ENCODE data around the gene HIVEP3.

HIVEP3 gene

DNA sequence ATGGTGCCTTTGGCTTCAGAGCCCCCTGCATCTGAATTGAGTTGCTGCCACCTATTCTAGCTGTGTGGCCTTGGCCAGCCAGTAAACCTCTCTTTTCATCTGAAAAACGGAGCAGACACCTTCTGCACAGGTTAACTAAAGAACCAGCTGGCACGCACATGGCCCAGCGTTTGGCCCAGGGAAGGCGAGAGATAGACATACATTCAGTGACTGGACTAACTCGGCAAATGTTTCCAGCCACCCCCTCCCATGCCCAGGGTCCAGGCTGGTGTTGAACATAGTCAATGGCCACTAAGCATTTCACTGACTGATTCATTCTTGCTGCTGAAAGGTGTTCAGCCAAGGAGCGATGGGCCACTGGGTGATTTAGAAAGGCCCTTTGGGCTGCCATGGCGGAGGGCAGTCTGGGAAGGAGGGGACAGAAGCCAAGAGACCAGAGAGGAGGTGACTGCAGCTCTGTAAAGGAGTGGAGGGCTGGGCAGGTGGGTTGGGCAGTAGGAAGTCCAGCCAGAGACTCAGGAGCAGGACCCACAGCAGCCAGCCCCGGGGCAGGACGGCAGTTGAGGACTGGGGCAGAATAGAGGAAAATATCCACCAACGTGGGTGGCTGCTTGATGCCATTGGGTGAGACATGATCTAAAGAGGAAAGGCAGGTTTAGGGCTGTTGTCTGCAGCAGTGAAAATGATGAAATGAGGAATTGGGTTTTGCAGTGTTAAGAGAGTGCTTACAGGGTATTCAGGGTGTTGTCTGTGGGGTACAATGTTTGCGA, 184.3 kb downstream of the HIVEP3 start:
- no peaks in the 10 kb centered on the region for H3K9me3 ChIP-seq (ENCODE audit: low read length)
- peaks cover 12% of the 10 kb centered on the region for H3K4me1 ChIP-seq (ENCODE audit: insufficient read depth, low read length)
- no peaks in the 10 kb centered on the region for H3K36me3 ChIP-seq (ENCODE audit: insufficient read depth, low read length)
- no peaks in the 10 kb centered on the region for H3K27me3 ChIP-seq (ENCODE audit: insufficient read depth, low read length)
- no peak overlapping the region for H2AFZ ChIP-seq (ENCODE audit: low read depth, low read length)
- no peak overlapping the region for H3K4me3 ChIP-seq (ENCODE audit: low read length)

DNA sequence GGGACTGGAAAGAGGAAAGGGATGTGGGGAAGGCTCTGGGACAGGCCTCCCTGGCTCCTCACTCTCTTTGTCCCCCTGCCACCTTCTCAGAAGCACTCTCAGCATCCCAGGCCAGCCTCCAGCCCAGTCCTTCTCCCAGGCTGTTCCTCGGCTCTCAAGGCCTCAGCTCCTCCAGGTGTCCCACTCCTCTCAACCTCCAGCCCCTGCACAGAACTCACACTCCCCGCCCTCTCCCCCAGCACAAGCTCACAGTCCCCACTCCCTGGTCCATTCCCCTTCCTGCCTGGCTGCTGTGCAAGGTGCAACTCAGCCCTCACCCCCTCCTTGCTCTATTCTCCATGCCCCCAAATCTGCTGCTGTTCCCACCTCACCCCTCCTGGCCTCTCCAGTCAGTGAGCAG, 185.0 kb downstream of the HIVEP3 start:
- H3K27me3 ChIP-seq (ENCODE audit: insufficient read depth, low read length), result no peaks in the 10 kb centered on the region
- no peaks in the 10 kb centered on the region for H3K9me3 ChIP-seq (ENCODE audit: low read length)
- no peaks in the 10 kb centered on the region for H3K36me3 ChIP-seq (ENCODE audit: insufficient read depth, low read length)
- no peak overlapping the region for H3K4me3 ChIP-seq (ENCODE audit: low read length)
- H2AFZ ChIP-seq (ENCODE audit: low read depth, low read length), result no peak overlapping the region
- H3K4me1 ChIP-seq (ENCODE audit: insufficient read depth, low read length), result peaks cover 12% of the 10 kb centered on the region

DNA sequence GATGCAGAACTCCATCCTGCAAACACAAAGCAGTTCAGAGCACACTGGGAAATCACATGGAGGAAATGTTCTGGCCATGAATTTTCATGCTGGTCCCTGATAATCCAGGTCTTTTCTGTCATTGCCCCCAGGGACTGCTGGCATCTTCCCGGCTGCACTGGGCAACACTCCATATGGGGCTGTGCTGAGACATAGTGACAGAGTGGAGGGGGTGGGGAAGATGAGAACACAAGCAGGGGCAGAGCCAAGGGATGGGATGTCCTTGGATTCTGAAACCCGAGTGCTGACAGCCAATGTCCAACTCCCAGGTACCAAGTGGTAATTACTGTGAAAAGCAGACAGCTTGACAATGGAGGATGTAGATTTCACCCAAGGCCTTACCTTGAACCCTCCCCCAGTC, 185.7 kb downstream of the HIVEP3 start:
- peaks cover 12% of the 10 kb centered on the region for H3K4me1 ChIP-seq (ENCODE audit: insufficient read depth, low read length)
- no peaks in the 10 kb centered on the region for H3K36me3 ChIP-seq (ENCODE audit: insufficient read depth, low read length)
- no peak overlapping the region for H2AFZ ChIP-seq (ENCODE audit: low read depth, low read length)
- H3K4me3 ChIP-seq (ENCODE audit: low read length), result no peak overlapping the region
- no peaks in the 10 kb centered on the region for H3K27me3 ChIP-seq (ENCODE audit: insufficient read depth, low read length)
- no peaks in the 10 kb centered on the region for H3K9me3 ChIP-seq (ENCODE audit: low read length)

DNA sequence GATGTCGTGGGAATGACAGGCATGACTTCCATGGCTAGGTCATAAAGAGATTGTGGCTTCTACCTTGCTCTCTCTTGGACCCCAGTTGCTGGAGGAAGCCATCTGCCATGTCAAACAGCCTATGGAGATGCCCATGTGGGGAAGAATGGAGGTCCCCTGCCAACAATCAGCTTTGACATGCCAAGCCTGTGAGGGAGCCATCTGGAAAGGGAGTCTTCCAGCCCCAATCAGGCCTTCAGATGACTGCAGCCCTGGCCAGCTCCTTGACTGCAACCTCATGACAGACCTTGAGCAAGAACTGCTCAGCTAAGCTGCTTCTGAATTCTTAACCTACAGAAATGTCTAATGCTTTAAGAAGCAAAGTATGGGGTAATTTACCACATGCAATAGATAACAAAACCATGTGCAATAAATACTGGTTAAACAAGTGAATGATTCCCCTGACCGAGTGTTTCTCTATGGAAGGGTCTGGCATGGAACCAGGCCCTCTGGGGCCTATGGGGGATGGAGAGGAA, 187.1 kb downstream of the HIVEP3 start:
- H2AFZ ChIP-seq (ENCODE audit: low read depth, low read length), result no peak overlapping the region
- H3K27me3 ChIP-seq (ENCODE audit: insufficient read depth, low read length), result no peaks in the 10 kb centered on the region

DNA sequence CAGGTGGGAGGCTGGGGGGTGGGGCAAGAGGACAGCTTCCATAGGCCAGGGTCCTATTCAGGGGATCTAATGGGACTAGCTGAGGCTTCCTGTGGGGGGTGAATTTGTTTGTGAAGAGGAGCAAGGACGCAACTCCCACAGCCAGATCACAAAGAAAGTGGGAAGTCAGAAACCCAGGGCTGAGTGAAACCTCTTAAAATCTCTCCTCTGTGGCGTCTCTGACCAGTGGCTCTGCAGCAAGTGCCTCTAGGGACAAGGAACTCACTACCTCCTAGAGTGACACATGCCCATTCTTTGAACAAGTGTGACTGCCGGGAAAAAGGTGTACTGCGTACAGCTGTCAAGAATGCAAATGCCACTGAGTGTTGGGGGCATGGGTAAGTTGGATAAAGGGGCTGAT, 187.9 kb downstream of the HIVEP3 start:
- Histone ChIP-seq H3K27me3 (ENCODE audit: insufficient read depth, low read length) (no peaks in the 10 kb centered on the region), H3K9me3 (ENCODE audit: low read length) (no peaks in the 10 kb centered on the region), H3K36me3 (ENCODE audit: insufficient read depth, low read length) (no peaks in the 10 kb centered on the region), H3K4me3 (ENCODE audit: low read length) (no peak overlapping the region), H3K4me1 (ENCODE audit: insufficient read depth, low read length) (peaks cover 8% of the 10 kb centered on the region), H2AFZ (ENCODE audit: low read depth, low read length) (no peak overlapping the region)

More for the DNA sequence above, 187.1 kb downstream of the HIVEP3 start:
- H3K4me1 ChIP-seq (ENCODE audit: insufficient read depth, low read length), result peaks cover 12% of the 10 kb centered on the region
- H3K36me3 ChIP-seq (ENCODE audit: insufficient read depth, low read length), result no peaks in the 10 kb centered on the region
- no peaks in the 10 kb centered on the region for H3K9me3 ChIP-seq (ENCODE audit: low read length)
- no peak overlapping the region for H3K4me3 ChIP-seq (ENCODE audit: low read length)

DNA sequence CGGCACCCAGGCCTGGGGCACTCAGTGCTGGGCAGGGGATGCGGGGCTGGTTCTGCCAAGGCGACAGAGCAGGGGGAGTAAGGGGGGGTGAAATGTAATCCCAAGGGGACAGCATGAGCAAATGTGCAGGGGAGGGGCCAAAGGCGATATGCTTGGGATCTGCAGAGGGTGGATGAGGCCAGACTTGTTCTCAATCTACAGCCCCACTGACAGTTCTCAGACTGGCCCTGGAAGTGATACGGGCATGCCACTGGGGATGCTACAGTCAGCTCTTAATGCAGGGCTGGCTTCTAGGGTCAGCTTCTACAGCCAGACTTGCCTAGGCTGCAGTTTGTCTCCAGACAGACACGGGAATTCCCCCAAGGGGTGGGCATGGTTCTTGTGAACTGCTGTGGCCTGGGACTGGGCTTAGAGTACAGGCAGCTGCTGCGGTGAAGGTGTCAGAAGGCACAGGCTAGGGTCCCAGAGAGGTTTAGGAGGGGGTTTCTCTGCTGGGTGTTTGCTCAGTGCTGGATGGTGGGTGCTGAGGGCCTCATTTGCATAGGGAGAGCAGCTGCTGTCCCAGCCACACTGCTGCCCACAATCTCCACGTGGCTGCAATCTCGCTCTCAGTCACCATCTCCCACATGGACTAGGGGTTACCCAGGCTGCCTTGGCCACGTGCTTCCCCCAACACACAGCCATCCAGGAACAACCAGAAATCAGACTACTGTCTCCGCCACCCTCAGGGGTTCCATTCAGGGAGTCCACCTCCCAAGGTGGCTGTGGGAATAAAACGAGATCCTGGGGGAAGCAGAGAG, 190.1 kb downstream of the HIVEP3 start:
- no peak overlapping the region for H3K4me3 ChIP-seq (ENCODE audit: low read length)
- H2AFZ ChIP-seq (ENCODE audit: low read depth, low read length), result no peak overlapping the region
- no peaks in the 10 kb centered on the region for H3K4me1 ChIP-seq (ENCODE audit: insufficient read depth, low read length)
- H3K9me3 ChIP-seq (ENCODE audit: low read length), result no peaks in the 10 kb centered on the region
- no peaks in the 10 kb centered on the region for H3K36me3 ChIP-seq (ENCODE audit: insufficient read depth, low read length)
- H3K27me3 ChIP-seq (ENCODE audit: insufficient read depth, low read length), result no peaks in the 10 kb centered on the region

DNA sequence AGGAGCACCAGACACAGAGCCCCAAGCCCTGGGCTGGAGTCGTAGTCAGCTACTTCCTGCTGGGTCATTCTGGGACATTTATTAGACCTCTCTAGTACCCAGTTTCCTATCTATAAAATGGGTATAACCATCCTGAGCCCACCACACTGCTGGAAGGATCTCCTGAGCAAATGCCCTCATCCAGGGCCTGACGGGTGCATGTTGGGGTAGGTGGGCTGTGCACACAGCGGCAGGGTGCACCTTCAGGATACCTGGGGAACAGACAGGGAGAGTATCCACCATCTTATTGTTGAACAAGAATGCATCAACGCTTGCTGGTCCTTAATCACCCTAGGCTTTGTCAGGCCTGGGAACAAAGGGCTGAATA, 191.0 kb downstream of the HIVEP3 start:
- Histone ChIP-seq H3K4me1 (ENCODE audit: insufficient read depth, low read length) (no peaks in the 10 kb centered on the region), H3K9me3 (ENCODE audit: low read length) (no peaks in the 10 kb centered on the region), H3K27me3 (ENCODE audit: insufficient read depth, low read length) (no peaks in the 10 kb centered on the region), H3K4me3 (ENCODE audit: low read length) (no peak overlapping the region), H2AFZ (ENCODE audit: low read depth, low read length) (no peak overlapping the region), H3K36me3 (ENCODE audit: insufficient read depth, low read length) (no peaks in the 10 kb centered on the region)

DNA sequence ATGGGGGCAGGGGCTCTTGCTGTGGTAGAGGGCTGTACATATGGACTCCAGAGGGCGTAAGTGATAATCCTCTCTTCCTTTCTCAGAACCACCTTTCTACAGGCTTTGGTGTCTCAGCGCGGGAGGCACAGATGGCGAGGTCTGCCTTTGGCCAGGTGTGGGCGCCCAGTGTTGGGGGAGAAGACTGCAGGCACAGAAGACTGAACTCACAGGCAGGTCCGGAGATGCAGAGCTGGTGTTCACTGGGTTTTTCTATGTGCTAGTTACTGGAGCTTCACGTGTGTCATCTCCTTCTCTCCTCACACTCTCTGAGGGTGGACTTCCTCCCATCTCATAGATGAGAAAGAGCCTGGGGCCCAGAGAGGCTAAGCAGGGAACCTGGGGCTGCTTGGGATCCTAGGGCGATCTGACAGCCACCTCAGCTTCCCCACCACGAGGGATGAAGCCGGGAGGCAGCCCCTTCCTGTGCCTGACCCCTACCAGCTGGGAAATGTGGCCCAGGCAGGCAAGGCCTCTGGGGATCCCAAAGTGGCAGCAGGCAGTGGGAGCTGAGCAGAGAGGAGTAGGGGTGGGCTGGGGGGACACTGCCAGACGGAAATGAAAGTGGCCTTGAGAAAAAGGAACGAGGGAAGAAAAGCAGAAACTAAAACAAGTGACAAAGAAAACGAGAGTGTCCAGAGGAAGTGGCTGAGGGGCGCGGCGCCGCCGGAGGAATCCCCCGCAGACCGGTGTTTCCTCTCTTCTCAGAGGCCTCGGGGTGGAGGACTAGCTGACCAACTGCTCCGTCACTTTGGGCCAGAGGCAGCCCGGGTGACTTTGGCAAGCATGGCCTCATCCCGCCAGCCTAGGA, 191.6 kb downstream of the HIVEP3 start:
- Histone ChIP-seq H2AFZ (ENCODE audit: low read depth, low read length) (no peak overlapping the region), H3K36me3 (ENCODE audit: insufficient read depth, low read length) (no peaks in the 10 kb centered on the region), H3K4me1 (ENCODE audit: insufficient read depth, low read length) (no peaks in the 10 kb centered on the region), H3K4me3 (ENCODE audit: low read length) (no peak overlapping the region), H3K27me3 (ENCODE audit: insufficient read depth, low read length) (no peaks in the 10 kb centered on the region), H3K9me3 (ENCODE audit: low read length) (no peaks in the 10 kb centered on the region)

DNA sequence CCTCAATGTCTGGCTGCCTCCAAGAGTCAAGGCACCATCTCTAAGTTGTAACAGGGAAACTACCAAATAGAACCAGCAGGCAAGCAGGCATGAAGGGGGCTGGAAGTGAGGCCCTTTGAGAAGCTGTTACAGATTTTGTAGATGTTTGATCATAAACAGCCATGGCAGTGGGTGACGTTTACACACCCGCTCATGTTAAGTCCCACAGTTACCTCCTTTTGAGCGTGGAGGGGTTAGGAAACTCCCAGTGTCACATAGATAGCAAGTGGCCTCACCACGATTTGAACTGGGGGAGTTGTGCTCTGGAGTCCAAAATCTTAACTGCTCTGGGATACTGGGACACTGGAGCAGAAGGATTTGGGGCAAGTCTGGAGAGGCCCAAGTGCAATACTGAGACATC, 192.4 kb downstream of the HIVEP3 start:
- H3K36me3 ChIP-seq (ENCODE audit: insufficient read depth, low read length), result no peaks in the 10 kb centered on the region

DNA sequence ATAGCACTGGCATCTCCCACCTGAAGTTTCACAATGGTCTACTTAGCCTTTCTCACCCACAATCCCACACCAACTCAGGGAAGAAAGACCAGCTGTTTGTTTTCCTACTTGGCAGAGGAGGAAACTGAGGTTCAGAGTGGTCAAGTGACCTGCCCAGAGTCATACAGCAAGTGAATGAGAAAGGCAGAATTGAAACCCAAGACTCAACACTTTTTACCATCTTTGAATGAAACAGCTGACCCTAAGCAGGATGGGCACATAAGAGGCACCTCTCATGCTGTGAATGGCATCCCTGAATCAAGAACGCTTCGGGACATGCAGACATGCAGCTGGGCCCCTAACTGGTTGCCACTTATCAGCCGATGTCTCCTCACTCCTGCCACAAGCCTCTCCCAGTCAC, 193.8 kb downstream of the HIVEP3 start:
- Histone ChIP-seq H3K4me1 (ENCODE audit: insufficient read depth, low read length) (no peaks in the 10 kb centered on the region), H2AFZ (ENCODE audit: low read depth, low read length) (no peak overlapping the region), H3K36me3 (ENCODE audit: insufficient read depth, low read length) (no peaks in the 10 kb centered on the region), H3K9me3 (ENCODE audit: low read length) (no peaks in the 10 kb centered on the region), H3K4me3 (ENCODE audit: low read length) (no peak overlapping the region), H3K27me3 (ENCODE audit: insufficient read depth, low read length) (no peaks in the 10 kb centered on the region)

More for the DNA sequence above, 192.4 kb downstream of the HIVEP3 start:
- no peak overlapping the region for H2AFZ ChIP-seq (ENCODE audit: low read depth, low read length)
- no peaks in the 10 kb centered on the region for H3K4me1 ChIP-seq (ENCODE audit: insufficient read depth, low read length)
- H3K4me3 ChIP-seq (ENCODE audit: low read length), result no peak overlapping the region
- no peaks in the 10 kb centered on the region for H3K9me3 ChIP-seq (ENCODE audit: low read length)
- H3K27me3 ChIP-seq (ENCODE audit: insufficient read depth, low read length), result no peaks in the 10 kb centered on the region

DNA sequence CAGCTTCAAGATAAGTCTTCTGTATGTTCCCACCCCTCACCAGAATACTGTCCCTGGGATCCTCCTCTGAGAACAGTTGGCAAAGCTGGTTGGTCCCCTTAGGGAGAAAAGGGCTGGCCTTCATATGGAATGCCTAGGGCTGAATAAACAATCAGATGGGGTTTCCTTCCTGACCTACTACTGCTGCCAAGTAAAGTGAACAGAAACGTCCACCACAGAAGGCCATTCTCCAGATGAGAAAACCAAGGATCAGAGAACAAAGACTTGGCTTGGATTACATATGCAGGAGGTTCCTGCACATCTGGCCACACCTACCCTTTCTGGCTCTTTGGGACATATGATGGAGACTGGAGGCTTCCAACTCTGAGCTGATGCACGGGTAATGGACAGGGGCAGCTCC, 194.5 kb downstream of the HIVEP3 start:
- no peaks in the 10 kb centered on the region for H3K27me3 ChIP-seq (ENCODE audit: insufficient read depth, low read length)
- no peaks in the 10 kb centered on the region for H3K36me3 ChIP-seq (ENCODE audit: insufficient read depth, low read length)
- H2AFZ ChIP-seq (ENCODE audit: low read depth, low read length), result no peak overlapping the region
- H3K4me3 ChIP-seq (ENCODE audit: low read length), result no peak overlapping the region
- no peaks in the 10 kb centered on the region for H3K9me3 ChIP-seq (ENCODE audit: low read length)
- H3K4me1 ChIP-seq (ENCODE audit: insufficient read depth, low read length), result no peaks in the 10 kb centered on the region

DNA sequence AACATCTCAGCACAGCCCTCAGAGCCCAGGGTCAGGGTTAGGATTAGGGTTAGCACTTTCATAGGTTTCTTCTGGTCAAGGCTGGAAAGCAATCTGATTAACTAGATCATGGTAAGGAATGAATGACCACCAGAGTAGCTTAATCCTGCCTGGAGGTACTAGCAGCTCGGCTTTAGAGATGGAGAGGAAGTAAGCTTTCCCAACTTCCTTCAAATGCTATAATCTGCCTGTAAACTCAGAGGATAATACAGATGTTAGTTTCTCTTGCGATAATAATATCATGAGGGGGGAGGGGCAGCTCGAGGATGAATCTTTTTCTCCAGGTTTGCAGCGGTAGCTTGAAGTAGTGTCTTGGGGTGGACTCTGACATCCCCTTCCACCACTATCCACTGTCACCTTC, 194.9 kb downstream of the HIVEP3 start:
- Histone ChIP-seq H2AFZ (ENCODE audit: low read depth, low read length) (no peak overlapping the region), H3K4me3 (ENCODE audit: low read length) (no peak overlapping the region), H3K36me3 (ENCODE audit: insufficient read depth, low read length) (no peaks in the 10 kb centered on the region), H3K4me1 (ENCODE audit: insufficient read depth, low read length) (no peaks in the 10 kb centered on the region), H3K27me3 (ENCODE audit: insufficient read depth, low read length) (no peaks in the 10 kb centered on the region), H3K9me3 (ENCODE audit: low read length) (no peaks in the 10 kb centered on the region)

DNA sequence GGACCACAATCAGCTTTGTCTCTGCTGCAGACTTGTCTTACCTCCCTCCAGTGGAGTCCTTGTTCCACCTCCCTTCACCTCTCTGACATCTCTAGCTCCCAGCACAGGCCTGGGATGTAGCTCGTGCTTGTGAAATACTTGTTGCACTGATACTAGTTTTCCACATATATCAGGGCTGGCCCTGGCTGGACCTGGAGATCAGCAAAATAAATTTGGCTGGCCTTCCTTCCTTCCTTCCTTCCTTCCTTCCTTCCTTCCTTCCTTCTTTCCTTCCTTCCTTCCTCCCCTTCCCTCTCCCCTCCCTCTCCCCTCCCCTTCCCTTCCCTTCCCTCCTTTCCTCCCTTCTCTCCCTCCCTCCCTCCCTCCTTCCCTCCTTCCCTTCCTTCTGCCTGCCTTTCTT, 196.5 kb downstream of the HIVEP3 start:
- Histone ChIP-seq H3K36me3 (ENCODE audit: insufficient read depth, low read length) (no peaks in the 10 kb centered on the region), H3K4me3 (ENCODE audit: low read length) (no peak overlapping the region), H3K4me1 (ENCODE audit: insufficient read depth, low read length) (no peaks in the 10 kb centered on the region), H3K9me3 (ENCODE audit: low read length) (no peaks in the 10 kb centered on the region), H3K27me3 (ENCODE audit: insufficient read depth, low read length) (no peaks in the 10 kb centered on the region), H2AFZ (ENCODE audit: low read depth, low read length) (no peak overlapping the region)
